Mammary epithelial cell (primary cell): Measurements from ENCODE around the gene SLC25A51.

Source experiments
- EZH2 ChIP-seq: IDR thresholded peaks from 2 replicates; pipeline ENCODE4 v1.6.1; 2012; ENCODE audit warnings: low read length, inconsistent platforms, borderline replicate concordance
- TF ChIP-seq, protein P1 (sequence below), 2 donors: IDR thresholded peaks in 1 of 2; conservative IDR thresholded peaks in 1 of 2; 2 replicates each; pipeline ENCODE4 v1.5.1; 2011 to 2012; ENCODE audit warnings: inconsistent platforms in 2 of 2, low read length in 2 of 2, mild to moderate bottlenecking in 2 of 2, control low read depth in 1 of 2, low read depth in 1 of 2; ENCODE audit not compliant: insufficient read depth in 1 of 2; ENCODE audit errors: extremely low read depth in 1 of 2

DNA sequence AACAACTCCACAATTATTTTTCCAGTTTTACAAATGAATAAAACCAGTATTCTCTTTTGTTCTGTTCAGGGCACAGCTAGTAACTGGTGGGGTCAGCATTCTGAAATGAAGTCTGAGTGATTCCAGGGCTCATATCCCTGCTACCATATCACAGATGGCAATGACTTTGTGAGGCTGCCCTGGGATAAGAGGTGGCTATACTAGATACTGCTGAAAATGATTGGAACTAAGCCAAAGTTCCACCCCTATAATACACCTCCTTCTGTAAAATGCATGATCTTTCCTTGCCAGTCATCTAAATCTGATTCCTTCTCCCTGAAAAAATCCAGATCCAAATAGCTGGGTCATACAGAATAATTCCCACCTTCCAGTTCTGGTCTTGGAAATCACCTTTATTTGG lies 14.4 kb downstream of the SLC25A51 start:
- TF ChIP-seq, protein P1, sequence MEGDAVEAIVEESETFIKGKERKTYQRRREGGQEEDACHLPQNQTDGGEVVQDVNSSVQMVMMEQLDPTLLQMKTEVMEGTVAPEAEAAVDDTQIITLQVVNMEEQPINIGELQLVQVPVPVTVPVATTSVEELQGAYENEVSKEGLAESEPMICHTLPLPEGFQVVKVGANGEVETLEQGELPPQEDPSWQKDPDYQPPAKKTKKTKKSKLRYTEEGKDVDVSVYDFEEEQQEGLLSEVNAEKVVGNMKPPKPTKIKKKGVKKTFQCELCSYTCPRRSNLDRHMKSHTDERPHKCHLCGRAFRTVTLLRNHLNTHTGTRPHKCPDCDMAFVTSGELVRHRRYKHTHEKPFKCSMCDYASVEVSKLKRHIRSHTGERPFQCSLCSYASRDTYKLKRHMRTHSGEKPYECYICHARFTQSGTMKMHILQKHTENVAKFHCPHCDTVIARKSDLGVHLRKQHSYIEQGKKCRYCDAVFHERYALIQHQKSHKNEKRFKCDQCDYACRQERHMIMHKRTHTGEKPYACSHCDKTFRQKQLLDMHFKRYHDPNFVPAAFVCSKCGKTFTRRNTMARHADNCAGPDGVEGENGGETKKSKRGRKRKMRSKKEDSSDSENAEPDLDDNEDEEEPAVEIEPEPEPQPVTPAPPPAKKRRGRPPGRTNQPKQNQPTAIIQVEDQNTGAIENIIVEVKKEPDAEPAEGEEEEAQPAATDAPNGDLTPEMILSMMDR (conservative IDR thresholded peaks at IDR 0.05 in 1 of 2, IDR thresholded peaks at IDR 0.05 in 1 of 2; ENCODE audit: extremely low read depth in 1 of 2, insufficient read depth in 1 of 2, low read depth in 1 of 2, low read length in 2 of 2), result no peak
- no peak for TF ChIP-seq EZH2
